OCI-LY3 (cell line): ENCODE data around the gene MDFI.

ENCODE experiments used
- H2AFZ ChIP-seq: fragments of 200-600, 300-600 bp; shearing (Covaris generic); 2 replicates; pipeline ENCODE4 v1.6.0; 2014; ENCODE audit warnings: antibody characterized with exemption, low read depth, low read length
- H3K27ac ChIP-seq: fragments of 200-600, 300-600 bp; sonication (generic); 2 replicates; pipeline ENCODE4 v1.5.1; 2014; ENCODE audit warnings: mild to moderate bottlenecking, low read length, moderate library complexity, mixed read lengths
- H3K27me3 ChIP-seq: fragments of 200-600, 300-600 bp; sonication (generic); 2 replicates; pipeline ENCODE4 v1.6.1; 2014; ENCODE audit warnings: low read depth, low read length, mixed read lengths
- H3K36me3 ChIP-seq: fragments of 200-600, 300-600 bp; sonication (generic); replicated peaks from 2 replicates; pipeline ENCODE3; 2014; ENCODE audit warnings: low read depth, low read length, mixed read lengths
- H3K4me1 ChIP-seq: fragments of 300-600, 200-600 bp; sonication (generic); 2 replicates; pipeline ENCODE4 v1.6.1; 2014; ENCODE audit warnings: low read length, mixed read lengths
- H3K4me2 ChIP-seq: fragments of 200-600, 300-600 bp; sonication (generic); 2 replicates; pipeline ENCODE4 v1.6.1; 2014; ENCODE audit warnings: low read length, mixed read lengths
- H3K4me3 ChIP-seq: fragments of 300-600, 200-600 bp; sonication (generic); 2 replicates; pipeline ENCODE4 v1.5.1; 2014; ENCODE audit warnings: antibody characterized with exemption, mild to moderate bottlenecking, low read length, moderate library complexity
- H3K79me2 ChIP-seq: fragments of 300-600, 200-600 bp; shearing (Covaris generic); 2 replicates; pipeline ENCODE4 v1.6.1; 2014; ENCODE audit warnings: mild to moderate bottlenecking, low read length, mixed read lengths
- H3K9ac ChIP-seq: fragments of 300-600, 200-600 bp; shearing (Covaris generic); 2 replicates; pipeline ENCODE4 v1.6.0; 2014; ENCODE audit warnings: mild to moderate bottlenecking, low read length, moderate library complexity
- H3K9me3 ChIP-seq: fragments of 200-600, 300-600 bp; shearing (Covaris generic); 2 replicates; pipeline ENCODE4 v1.6.1; 2014; ENCODE audit warnings: low read length, mixed read lengths; ENCODE audit not compliant: insufficient read depth
- H4K20me1 ChIP-seq: fragments of 200-600, 300-600 bp; sonication (generic); 2 replicates; pipeline ENCODE4 v1.6.1; 2016; ENCODE audit warnings: low read length, mixed read lengths; ENCODE audit not compliant: insufficient read depth
- EZH2phosphoT487 ChIP-seq: fragments of 200-600 bp; shearing (Covaris generic); IDR thresholded peaks from 2 replicates; pipeline ENCODE4 v1.6.1; 2018; ENCODE audit warnings: antibody characterized with exemption, mixed run types, low read depth
- TF ChIP-seq, protein P1 (sequence below): fragments of 200-600, 300-600 bp; sonication (generic); IDR thresholded peaks from 2 replicates; pipeline ENCODE4 v1.5.1; 2014; ENCODE audit warnings: antibody characterized with exemption, low read length, low read depth

MDFI gene

DNA sequence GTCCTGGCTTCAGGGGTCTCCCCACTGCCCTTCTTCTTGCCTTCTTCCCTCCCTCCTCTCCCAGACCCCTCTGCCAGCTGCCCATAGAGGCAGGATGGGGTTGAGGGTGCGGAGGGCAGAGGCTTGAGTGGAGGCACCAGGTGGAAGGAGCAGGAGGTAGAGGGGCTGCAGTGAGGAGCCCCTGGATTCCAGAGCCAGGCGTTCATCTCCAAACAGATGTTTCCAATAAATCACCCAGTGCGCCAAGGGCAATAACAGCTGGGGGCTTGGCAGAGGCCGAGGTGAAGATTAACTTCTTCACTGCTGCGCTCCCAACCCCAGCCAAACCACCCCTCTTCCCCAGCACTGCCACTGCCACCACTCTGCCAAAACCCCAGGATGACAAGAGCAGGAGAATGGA, 10.7 kb downstream of the MDFI start:
- peaks cover 9% of the 10 kb centered on the region for H3K27me3 ChIP-seq
- no peak for TF ChIP-seq EZH2phosphoT487
- TF ChIP-seq, protein P1, sequence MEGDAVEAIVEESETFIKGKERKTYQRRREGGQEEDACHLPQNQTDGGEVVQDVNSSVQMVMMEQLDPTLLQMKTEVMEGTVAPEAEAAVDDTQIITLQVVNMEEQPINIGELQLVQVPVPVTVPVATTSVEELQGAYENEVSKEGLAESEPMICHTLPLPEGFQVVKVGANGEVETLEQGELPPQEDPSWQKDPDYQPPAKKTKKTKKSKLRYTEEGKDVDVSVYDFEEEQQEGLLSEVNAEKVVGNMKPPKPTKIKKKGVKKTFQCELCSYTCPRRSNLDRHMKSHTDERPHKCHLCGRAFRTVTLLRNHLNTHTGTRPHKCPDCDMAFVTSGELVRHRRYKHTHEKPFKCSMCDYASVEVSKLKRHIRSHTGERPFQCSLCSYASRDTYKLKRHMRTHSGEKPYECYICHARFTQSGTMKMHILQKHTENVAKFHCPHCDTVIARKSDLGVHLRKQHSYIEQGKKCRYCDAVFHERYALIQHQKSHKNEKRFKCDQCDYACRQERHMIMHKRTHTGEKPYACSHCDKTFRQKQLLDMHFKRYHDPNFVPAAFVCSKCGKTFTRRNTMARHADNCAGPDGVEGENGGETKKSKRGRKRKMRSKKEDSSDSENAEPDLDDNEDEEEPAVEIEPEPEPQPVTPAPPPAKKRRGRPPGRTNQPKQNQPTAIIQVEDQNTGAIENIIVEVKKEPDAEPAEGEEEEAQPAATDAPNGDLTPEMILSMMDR = no peak

DNA sequence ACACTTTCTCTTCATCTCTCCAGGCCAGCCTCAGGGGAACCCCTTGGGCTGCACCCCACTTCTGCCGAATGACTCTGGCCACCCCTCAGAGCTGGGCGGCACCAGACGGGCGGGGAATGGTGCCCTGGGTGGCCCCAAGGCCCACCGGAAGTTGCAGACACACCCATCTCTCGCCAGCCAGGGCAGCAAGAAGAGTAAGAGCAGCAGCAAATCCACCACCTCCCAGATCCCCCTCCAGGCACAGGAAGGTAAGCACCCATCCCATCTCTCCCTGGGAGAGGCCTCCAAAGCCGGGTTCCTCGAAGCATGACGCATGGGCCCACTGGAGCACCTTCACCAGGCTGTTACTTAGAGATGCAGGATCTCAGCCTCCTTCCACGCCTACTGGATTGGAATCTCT, 11.3 kb downstream of the MDFI start:
- TF ChIP-seq EZH2phosphoT487 = no peak
- TF ChIP-seq, protein P1 = no peak
- H2AFZ ChIP-seq = no peak overlapping the region
- H3K4me1 ChIP-seq = no peaks in the 10 kb centered on the region
- H3K9me3 ChIP-seq = no peaks in the 10 kb centered on the region
- no peak overlapping the region for H3K4me3 ChIP-seq
- H4K20me1 ChIP-seq = no peaks in the 10 kb centered on the region
- H3K79me2 ChIP-seq = no peaks in the 10 kb centered on the region
- no peak overlapping the region for H3K9ac ChIP-seq
- peaks cover 15% of the 10 kb centered on the region for H3K27me3 ChIP-seq
- no peak overlapping the region for H3K4me2 ChIP-seq
- H3K36me3 ChIP-seq = no peaks in the 10 kb centered on the region
- H3K27ac ChIP-seq = no peak overlapping the region

More for the DNA sequence above, 10.7 kb downstream of the MDFI start:
- H3K9me3 ChIP-seq = no peaks in the 10 kb centered on the region
- no peak overlapping the region for H3K9ac ChIP-seq
- no peaks in the 10 kb centered on the region for H4K20me1 ChIP-seq
- no peak overlapping the region for H2AFZ ChIP-seq
- no peak overlapping the region for H3K4me2 ChIP-seq
- H3K79me2 ChIP-seq = no peaks in the 10 kb centered on the region
- H3K36me3 ChIP-seq = no peaks in the 10 kb centered on the region
- H3K27ac ChIP-seq = no peak overlapping the region
- no peaks in the 10 kb centered on the region for H3K4me1 ChIP-seq
- H3K4me3 ChIP-seq = no peak overlapping the region

DNA sequence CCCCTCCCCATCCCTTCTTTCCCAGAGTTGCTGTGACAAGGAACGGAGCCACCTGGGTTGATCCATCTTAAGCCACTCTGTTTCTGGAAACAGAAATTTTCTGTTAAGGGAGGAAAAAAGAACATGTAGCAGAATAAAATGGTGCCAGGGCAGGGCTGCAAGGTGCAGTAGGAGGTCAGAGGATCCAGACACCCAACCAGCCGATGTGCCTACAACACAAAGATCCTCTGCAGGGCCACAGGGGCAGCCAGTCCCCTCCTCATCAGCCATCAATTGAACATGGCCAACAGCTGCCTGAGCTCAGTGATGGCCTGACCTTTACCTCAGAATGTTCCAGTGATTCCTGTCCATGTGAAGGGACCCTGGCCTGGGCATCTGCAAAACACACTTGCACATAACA, 11.9 kb downstream of the MDFI start:
- no peaks in the 10 kb centered on the region for H4K20me1 ChIP-seq

DNA sequence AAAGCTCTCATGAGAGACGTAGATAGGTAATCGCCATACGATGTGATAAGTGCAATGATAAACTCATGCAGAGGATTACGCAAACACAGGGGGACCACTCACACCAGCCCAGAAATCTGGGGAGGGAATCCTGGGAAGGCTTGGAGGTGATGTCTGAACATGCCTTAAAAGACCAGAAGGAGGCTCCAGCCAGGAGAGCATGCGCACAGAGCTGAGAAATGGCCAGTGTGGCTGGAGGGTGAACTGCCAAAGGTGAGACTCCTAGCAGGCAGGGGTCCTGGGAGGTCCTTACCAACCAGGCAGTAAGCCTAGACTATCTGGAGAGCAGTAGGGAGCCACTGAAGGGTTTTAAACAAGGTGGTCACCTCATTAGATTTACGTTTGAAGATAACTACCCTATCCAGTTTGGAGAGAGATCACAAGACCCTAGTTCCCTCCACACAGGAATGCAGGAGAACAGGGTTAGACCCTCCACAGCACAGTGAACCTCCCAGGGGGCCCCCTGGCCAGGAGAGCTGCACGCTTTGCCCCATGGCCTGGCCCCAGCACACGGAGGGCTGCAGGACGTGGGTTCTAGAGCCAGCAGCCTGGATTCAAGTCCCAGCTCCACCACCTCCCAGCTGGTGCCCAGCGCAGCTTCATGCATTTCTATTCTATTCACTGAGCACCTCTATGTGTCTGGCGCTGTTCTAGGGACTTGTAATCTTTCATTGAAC, 13.1 kb downstream of the MDFI start:
- no peaks in the 10 kb centered on the region for H3K79me2 ChIP-seq
- H4K20me1 ChIP-seq = no peaks in the 10 kb centered on the region
- H3K36me3 ChIP-seq = no peaks in the 10 kb centered on the region
- peaks cover 23% of the 10 kb centered on the region for H3K27me3 ChIP-seq
- no peak overlapping the region for H3K27ac ChIP-seq
- no peaks in the 10 kb centered on the region for H3K9me3 ChIP-seq
- no peak overlapping the region for H2AFZ ChIP-seq
- no peak for TF ChIP-seq EZH2phosphoT487
- TF ChIP-seq, protein P1 = no peak
- no peak overlapping the region for H3K4me3 ChIP-seq
- no peak overlapping the region for H3K9ac ChIP-seq
- H3K4me1 ChIP-seq = no peaks in the 10 kb centered on the region
- H3K4me2 ChIP-seq = no peak overlapping the region

More for the DNA sequence above, 11.9 kb downstream of the MDFI start:
- Histone ChIP-seq H3K27me3 (peaks cover 20% of the 10 kb centered on the region), H3K27ac (no peak overlapping the region), H2AFZ (no peak overlapping the region), H3K4me2 (no peak overlapping the region), H3K4me1 (no peaks in the 10 kb centered on the region), H3K9me3 (no peaks in the 10 kb centered on the region), H3K79me2 (no peaks in the 10 kb centered on the region), H3K4me3 (no peak overlapping the region), H3K9ac (no peak overlapping the region), H3K36me3 (no peaks in the 10 kb centered on the region)
- no peak for TF ChIP-seq EZH2phosphoT487
- TF ChIP-seq, protein P1 = no peak
